Activated CD4-positive, CD25-positive, alpha-beta regulatory T cell treated with anti-CD3 and anti-CD28 coated beads, Interleukin-2, amount 50 U/mL, for 16 hours (primary cell): ENCODE measurements around the gene RTP3.
"Not testable (repeated sequence)": the region's sequence is repeated elsewhere in the genome, so short reads cannot be mapped to it uniquely, and the experiment has no call there.

ENCODE experiments used
- DNase-seq: peaks from one replicate; pipeline ENCODE4 v3.0.0-alpha.2; 2020; ENCODE audit warnings: low read depth, low spot score

RTP3 gene

GRCh38 chr3:46517784-46518181, 20.0 kb downstream of the RTP3 start:
- no peak for DNase-seq

GRCh38 chr3:46519952-46520351, 22.2 kb downstream of the RTP3 start:
- DNase-seq, result no peak

- no peak for DNase-seq
Measured at GRCh38 chr3:46520531-46520930, 22.8 kb downstream of the RTP3 start.

GRCh38 chr3:46521096-46521495, 23.3 kb downstream of the RTP3 start:
- DNase-seq, result no peak

- DNase-seq, result not testable (repeated sequence)
Measured at GRCh38 chr3:46522201-46522600, 24.4 kb downstream of the RTP3 start.

GRCh38 chr3:46523556-46523955, 25.8 kb downstream of the RTP3 start:
- no peak for DNase-seq

GRCh38 chr3:46524008-46524407, 26.2 kb downstream of the RTP3 start:
- DNase-seq, result no peak

GRCh38 chr3:46524832-46525231, 27.1 kb downstream of the RTP3 start:
- DNase-seq, result no peak

- DNase-seq, result no peak
Measured at GRCh38 chr3:46527239-46527638, 29.5 kb downstream of the RTP3 start.

GRCh38 chr3:46533091-46533490, 35.3 kb downstream of the RTP3 start:
- DNase-seq, result no peak

- no peak for DNase-seq
Measured at GRCh38 chr3:46535746-46536145, 38.0 kb downstream of the RTP3 start.

GRCh38 chr3:46536758-46537157, 39.0 kb downstream of the RTP3 start:
- no peak for DNase-seq

GRCh38 chr3:46537316-46537715, 39.5 kb downstream of the RTP3 start:
- DNase-seq, result no peak

GRCh38 chr3:46537779-46538178, 40.0 kb downstream of the RTP3 start:
- no peak for DNase-seq

- DNase-seq, result not testable (repeated sequence)
Measured at GRCh38 chr3:46538425-46538802, 40.6 kb downstream of the RTP3 start.

GRCh38 chr3:46538803-46539442, 41.1 kb downstream of the RTP3 start:
- DNase-seq, result peak; percentile 48

- no peak for DNase-seq
Measured at GRCh38 chr3:46539443-46540005, 41.7 kb downstream of the RTP3 start.

- DNase-seq, result no peak
Measured at GRCh38 chr3:46540550-46540949, 42.8 kb downstream of the RTP3 start.

- DNase-seq, result no peak
Measured at GRCh38 chr3:46541835-46542234, 44.1 kb downstream of the RTP3 start.

GRCh38 chr3:46542344-46542743, 44.6 kb downstream of the RTP3 start:
- no peak for DNase-seq

GRCh38 chr3:46542801-46543201, 45.0 kb downstream of the RTP3 start:
- DNase-seq, result no peak

- no peak for DNase-seq
Measured at GRCh38 chr3:46544771-46545503, 47.2 kb downstream of the RTP3 start.
